ENCODE measurements around the gene TNFAIP8L2. TPM values are rescaled to one million over a fixed set of nuclear protein-coding genes. Genes with fewer than 3 reads are reported as not detected.
"Not testable (repeated sequence)": the region's sequence is repeated elsewhere in the genome, so short reads cannot be mapped to it uniquely, and the experiment has no call there.

TNFAIP8L2 gene
- total RNA-seq, 4 donors from 2014 or later = 2.0 to 5.2 (median 4.2) TPM

- Histone ChIP-seq H3K4me3 (no peak overlapping the region), H3K36me3 (no peaks in the 10 kb centered on the region), H3K27ac (no peak overlapping the region), H3K4me1 (peaks cover 17 to 41% (median 22%) of the 10 kb centered on the region in 4 donors), H3K9me3 (no peaks in the 10 kb centered on the region), H3K27me3 (no peaks in the 10 kb centered on the region)
- no peak for TF ChIP-seq POLR2A (IDR thresholded peaks at IDR 0.05)
- no peak for TF ChIP-seq EP300 (IDR thresholded peaks at IDR 0.05; ENCODE audit: low read depth)
- TF ChIP-seq CTCF (IDR thresholded peaks at IDR 0.05) = no peak
- TF ChIP-seq POLR2AphosphoS5 (IDR thresholded peaks at IDR 0.05) = no peak
- 68% methylated on average over 7 of the region's 7 CpGs; no CpG with 5 or more reads in 1 of the 2 donors for WGBS, 2 donors (ENCODE audit: low coverage in 1 of 2)
- intact Hi-C loops (cut with DNase I; ENCODE audit: low total_unique reads) (no loop called here), in situ Hi-C loops (cut with MboI; ENCODE audit: low pct_ligation_motif_present in 1 of 4, low pct_unique_long_range_greater_than_20kb in 1 of 4, low sequenced_read_pairs in 3 of 4) (no loop called here)
- DNase-seq = no peak
Measured at GRCh38 chr1:151192047-151192446, 35.6 kb downstream of the TNFAIP8L2 start.

GRCh38 chr1:151193304-151193703 lies 36.9 kb downstream of the TNFAIP8L2 start:
- in situ Hi-C loops (cut with MboI; ENCODE audit: low pct_ligation_motif_present in 1 of 4, low pct_unique_long_range_greater_than_20kb in 1 of 4, low sequenced_read_pairs in 3 of 4) = no loop called here

GRCh38 chr1:151193856-151194255 lies 37.4 kb downstream of the TNFAIP8L2 start:
- in situ Hi-C loops (cut with MboI; ENCODE audit: low pct_ligation_motif_present in 1 of 4, low pct_unique_long_range_greater_than_20kb in 1 of 4, low sequenced_read_pairs in 3 of 4) (no loop called here), intact Hi-C loops (cut with DNase I; ENCODE audit: low total_unique reads) (no loop called here)
- DNase-seq = no peak
- Histone ChIP-seq H3K27ac (no peak overlapping the region), H3K27me3 (no peaks in the 10 kb centered on the region), H3K9me3 (no peaks in the 10 kb centered on the region), H3K4me1 (peaks cover 3 to 33% (median 21%) of the 10 kb centered on the region in 4 donors), H3K36me3 (no peaks in the 10 kb centered on the region), H3K4me3 (no peak overlapping the region)
- 44 to 75% methylated on average over 1 of the region's 1 CpG for WGBS, 2 donors (ENCODE audit: low coverage in 1 of 2)
- no peak for TF ChIP-seq CTCF (IDR thresholded peaks at IDR 0.05)
- TF ChIP-seq EP300 (IDR thresholded peaks at IDR 0.05; ENCODE audit: low read depth) = no peak
- no peak for TF ChIP-seq POLR2AphosphoS5 (IDR thresholded peaks at IDR 0.05)
- no peak for TF ChIP-seq POLR2A (IDR thresholded peaks at IDR 0.05)

More at GRCh38 chr1:151193304-151193703, 36.9 kb downstream of the TNFAIP8L2 start:
- H3K4me1 ChIP-seq = peaks cover 9 to 38% (median 26%) of the 10 kb centered on the region in 4 donors
- TF ChIP-seq POLR2A (IDR thresholded peaks at IDR 0.05) = no peak
- TF ChIP-seq EP300 (IDR thresholded peaks at IDR 0.05; ENCODE audit: low read depth) = no peak
- no peak for TF ChIP-seq CTCF (IDR thresholded peaks at IDR 0.05)
- no peak for TF ChIP-seq POLR2AphosphoS5 (IDR thresholded peaks at IDR 0.05)
- no peak overlapping the region for H3K27ac ChIP-seq
- WGBS, 2 donors (ENCODE audit: low coverage in 1 of 2) = 50 to 55% methylated on average over 2 to 6 of the region's 6 CpGs
- H3K36me3 ChIP-seq = no peaks in the 10 kb centered on the region
- DNase-seq = no peak
- no peaks in the 10 kb centered on the region for H3K9me3 ChIP-seq
- H3K27me3 ChIP-seq = no peaks in the 10 kb centered on the region
- H3K4me3 ChIP-seq = no peak overlapping the region
- intact Hi-C loops (cut with DNase I; ENCODE audit: low total_unique reads) = no loop called here

- H3K36me3 ChIP-seq; H3K9me3 ChIP-seq; in situ Hi-C loops (cut with MboI; ENCODE audit: low pct_ligation_motif_present in 1 of 4, low pct_unique_long_range_greater_than_20kb in 1 of 4, low sequenced_read_pairs in 3 of 4); H3K27me3 ChIP-seq: not testable (repeated sequence)
- Histone ChIP-seq H3K4me1 (peaks cover 0 to 35% (median 21%) of the 10 kb centered on the region in 4 donors), H3K27ac (peak overlapping the region; percentile 95 to 99 (median 96)), H3K4me3 (peak overlapping the region in 3 of 4 donors; percentile 11 to 41 (median 12))
- DNase-seq = peak; percentile 92
- 53 to 59% methylated on average over 3 to 17 of the region's 17 CpGs for WGBS, 2 donors (ENCODE audit: low coverage in 1 of 2)
- intact Hi-C loops (cut with DNase I; ENCODE audit: low total_unique reads) = loop anchor here (5.0 kb wide), 1 partner anchor 57 kb away; the partner anchor contains the start of gene PSMD4
- TF ChIP-seq POLR2AphosphoS5 (IDR thresholded peaks at IDR 0.05) (peak in 2 of 3 donors; percentile 10 to 80), EP300 (IDR thresholded peaks at IDR 0.05; ENCODE audit: low read depth) (peak; percentile 75), POLR2A (IDR thresholded peaks at IDR 0.05) (peak; percentile 41)
Measured at GRCh38 chr1:151194894-151195594, 38.6 kb downstream of the TNFAIP8L2 start.

All from transverse colon (tissue), 4 donors.